Fibroblast of pulmonary artery (primary cell): Measurements from ENCODE around the gene ITPRID1.

Source experiments
- DNase-seq: peaks from one replicate; pipeline ENCODE4 v3.0.0-alpha.2; 2010; ENCODE audit warnings: low read depth
- H3K4me3 ChIP-seq: replicated peaks from 2 replicates; pipeline ENCODE4 v1.5.1; 2011; ENCODE audit warnings: low read depth, mild to moderate bottlenecking, control low read depth, low read length, moderate library complexity
- TF ChIP-seq, protein P1 (sequence below): IDR thresholded peaks from 2 replicates; pipeline ENCODE4 v1.5.1; 2011; ENCODE audit warnings: mild to moderate bottlenecking, control low read depth, low read length, inconsistent platforms; ENCODE audit errors: missing control alignments

The ITPRID1 gene

DNA sequence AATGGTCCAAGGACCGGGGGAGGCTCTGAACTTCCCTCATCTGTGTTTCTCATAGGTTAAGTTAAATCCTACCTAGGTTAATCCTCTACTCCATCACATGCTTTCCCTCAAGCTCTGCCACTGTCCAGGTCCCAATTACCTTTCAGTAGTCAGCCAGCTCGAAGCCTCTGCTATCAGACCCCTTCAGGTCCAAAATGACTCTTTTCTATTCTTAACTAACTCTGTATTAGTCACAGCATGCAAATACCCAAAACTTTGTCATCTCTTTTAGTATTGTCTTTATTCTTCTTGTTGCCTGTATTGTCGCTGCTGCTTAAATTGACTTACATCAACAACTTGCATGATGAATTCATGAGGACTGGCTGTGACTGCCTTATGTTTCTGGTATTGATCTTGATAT lies 188.5 kb downstream of the ITPRID1 start:
- H3K4me3 ChIP-seq: no peak overlapping the region
- DNase-seq: no peak
- TF ChIP-seq, protein P1, sequence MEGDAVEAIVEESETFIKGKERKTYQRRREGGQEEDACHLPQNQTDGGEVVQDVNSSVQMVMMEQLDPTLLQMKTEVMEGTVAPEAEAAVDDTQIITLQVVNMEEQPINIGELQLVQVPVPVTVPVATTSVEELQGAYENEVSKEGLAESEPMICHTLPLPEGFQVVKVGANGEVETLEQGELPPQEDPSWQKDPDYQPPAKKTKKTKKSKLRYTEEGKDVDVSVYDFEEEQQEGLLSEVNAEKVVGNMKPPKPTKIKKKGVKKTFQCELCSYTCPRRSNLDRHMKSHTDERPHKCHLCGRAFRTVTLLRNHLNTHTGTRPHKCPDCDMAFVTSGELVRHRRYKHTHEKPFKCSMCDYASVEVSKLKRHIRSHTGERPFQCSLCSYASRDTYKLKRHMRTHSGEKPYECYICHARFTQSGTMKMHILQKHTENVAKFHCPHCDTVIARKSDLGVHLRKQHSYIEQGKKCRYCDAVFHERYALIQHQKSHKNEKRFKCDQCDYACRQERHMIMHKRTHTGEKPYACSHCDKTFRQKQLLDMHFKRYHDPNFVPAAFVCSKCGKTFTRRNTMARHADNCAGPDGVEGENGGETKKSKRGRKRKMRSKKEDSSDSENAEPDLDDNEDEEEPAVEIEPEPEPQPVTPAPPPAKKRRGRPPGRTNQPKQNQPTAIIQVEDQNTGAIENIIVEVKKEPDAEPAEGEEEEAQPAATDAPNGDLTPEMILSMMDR: no peak

GRCh38 chr7:31705377-31705776 lies 191.5 kb downstream of the ITPRID1 start:
- TF ChIP-seq, protein P1: no peak
- no peak for DNase-seq
- no peak overlapping the region for H3K4me3 ChIP-seq

GRCh38 chr7:31707089-31707488 lies 193.2 kb downstream of the ITPRID1 start:
- no peak for DNase-seq
- TF ChIP-seq, protein P1: no peak
- H3K4me3 ChIP-seq: no peak overlapping the region
